Measurements from ENCODE around the gene BCL3. TPM values are rescaled to one million over a fixed set of nuclear protein-coding genes. Genes with fewer than 3 reads are reported as not detected.
"Not testable (repeated sequence)": the region's sequence is repeated elsewhere in the genome, so short reads cannot be mapped to it uniquely, and the experiment has no call there.

The BCL3 gene
- total and polyA plus RNA-seq, 4 experiments from 2014 or later: 3.9 to 15.0 (median 11.4) TPM

DNA sequence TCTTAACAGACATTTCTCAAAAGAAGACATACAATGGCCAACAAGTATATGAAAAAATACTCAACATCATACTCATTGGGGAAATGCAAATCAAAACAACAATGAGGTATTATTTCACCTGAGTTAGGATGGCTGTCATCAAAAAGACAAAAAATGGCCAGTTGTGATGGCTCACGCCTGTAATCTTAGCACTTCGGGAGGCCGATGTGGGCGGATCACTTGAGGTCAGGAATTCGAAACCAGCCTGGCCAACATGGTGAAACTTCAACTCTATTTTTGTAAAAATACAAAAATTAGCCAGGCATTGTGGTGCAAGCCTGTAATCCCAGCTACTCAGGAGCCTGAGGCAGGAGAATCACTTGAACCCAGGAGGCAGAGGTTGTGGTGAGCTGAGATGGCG is 27.6 kb upstream of the BCL3 start:
- H3K4me1 Mint-ChIP-seq: peaks cover 7 to 17% (median 12%) of the 10 kb centered on the region in 4 donors
- POLR2A ChIA-PET (ENCODE audit: partially characterized antibody): no interaction called here
- intact Hi-C loops (cut with micrococcal nuclease): no loop called here

GRCh38 chr19:44721369-44721768 is 27.1 kb upstream of the BCL3 start:
- H3K36me3 ChIP-seq (ENCODE audit: insufficient read depth, low read length); H3K27ac Mint-ChIP-seq; H3K9me3 Mint-ChIP-seq; DNase-seq; H3K36me3 Mint-ChIP-seq; H3K27me3 ChIP-seq (ENCODE audit: insufficient read depth, low read length); H3K4me3 Mint-ChIP-seq; H3K27me3 Mint-ChIP-seq; intact Hi-C loops (cut with micrococcal nuclease); POLR2A ChIA-PET (ENCODE audit: partially characterized antibody); H3K4me3 ChIP-seq (ENCODE audit: low read length in 2 of 2); H3K27ac ChIP-seq (ENCODE audit: low read depth, low read length); H3K9me3 ChIP-seq (ENCODE audit: control insufficient read depth in 1 of 2, low read length in 2 of 2): not testable (repeated sequence)
- H3K4me1 Mint-ChIP-seq: peaks cover 7 to 17% (median 12%) of the 10 kb centered on the region in 4 donors
- H3K4me1 ChIP-seq (ENCODE audit: insufficient read depth, low read length): peaks cover 15% of the 10 kb centered on the region
- CTCF ChIA-PET (ENCODE audit: partially characterized antibody): interaction anchor here (1.8 to 15.5 kb wide), 5 partner anchors 31 to 86 kb away, joined by 5 to 545 read pairs (median 41); no protein-coding TSS in a partner anchor

More for the DNA sequence above, 27.6 kb upstream of the BCL3 start:
- peaks cover 15% of the 10 kb centered on the region for H3K4me1 ChIP-seq (ENCODE audit: insufficient read depth, low read length)
- Mint-ChIP-seq H3K27me3 (no peaks in the 10 kb centered on the region), H3K4me3 (no peak overlapping the region), H3K27ac (peak overlapping the region in 2 of 7 donors; percentile 17 to 31), H3K36me3 (no peaks in the 10 kb centered on the region), H3K9me3 (peaks cover 0 to 2% (median 0%) of the 10 kb centered on the region in 8 donors)
- H3K9me3 ChIP-seq (ENCODE audit: control insufficient read depth in 1 of 2, low read length in 2 of 2): no peaks in the 10 kb centered on the region
- no peak for DNase-seq
- CTCF ChIA-PET (ENCODE audit: partially characterized antibody): interaction anchor here (1.8 to 15.5 kb wide), 5 partner anchors 31 to 77 kb away, joined by 5 to 545 read pairs (median 41); no protein-coding TSS in a partner anchor
- H3K27me3 ChIP-seq (ENCODE audit: insufficient read depth, low read length): no peaks in the 10 kb centered on the region
- no peaks in the 10 kb centered on the region for H3K36me3 ChIP-seq (ENCODE audit: insufficient read depth, low read length)
- no peak overlapping the region for H3K27ac ChIP-seq (ENCODE audit: low read depth, low read length)
- H3K4me3 ChIP-seq (ENCODE audit: low read length in 2 of 2): no peak overlapping the region

DNA sequence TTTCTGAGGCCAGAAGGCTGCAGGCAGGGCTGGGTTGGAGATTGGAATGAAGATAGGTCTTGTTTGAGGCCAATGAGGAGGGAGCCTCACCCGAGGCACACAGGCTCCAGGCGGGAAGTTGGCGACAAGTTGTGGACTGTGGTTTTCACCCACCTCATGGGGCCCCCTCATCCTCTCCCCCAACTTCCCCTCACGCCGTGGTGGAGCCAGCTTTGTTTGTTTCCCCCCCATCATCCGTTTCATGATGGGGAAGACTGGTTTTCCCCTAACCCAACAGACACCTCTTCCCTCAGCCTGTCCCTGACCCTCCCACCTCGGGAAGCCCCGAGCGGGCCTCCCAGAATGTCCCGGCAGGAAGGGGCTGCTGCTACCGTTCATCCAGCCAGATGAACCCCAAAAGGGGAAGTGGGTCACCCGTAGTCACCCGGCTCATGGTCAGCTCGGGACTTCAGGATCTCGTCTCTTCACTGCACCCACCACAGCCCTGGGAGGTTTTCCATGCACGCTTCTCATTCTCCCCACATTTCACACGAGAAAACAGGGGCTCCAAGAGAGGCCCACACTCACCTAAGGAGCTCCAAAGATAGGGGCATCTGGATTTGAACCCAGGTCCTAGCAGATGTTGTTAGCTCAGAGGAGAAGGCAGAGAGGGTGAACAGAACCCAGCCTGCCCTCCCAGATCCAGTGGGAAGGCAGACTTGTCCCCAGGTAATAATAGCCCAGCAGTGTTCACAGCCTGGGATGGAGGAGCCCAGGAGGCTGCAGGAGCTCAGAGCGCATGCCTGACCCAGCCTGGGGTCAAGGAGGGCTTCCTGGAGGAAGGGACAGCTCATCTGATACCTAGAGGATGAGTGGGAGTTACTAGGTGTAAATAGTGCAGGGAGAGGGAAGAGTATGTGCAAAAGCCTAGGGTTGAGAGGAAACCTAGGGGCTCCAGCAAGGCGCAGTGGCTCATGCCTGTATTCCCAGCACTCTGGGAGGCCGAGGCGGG is 26.1 kb upstream of the BCL3 start:
- H3K27ac Mint-ChIP-seq: no peak overlapping the region
- H3K4me3 Mint-ChIP-seq: peak overlapping the region in 1 of 8 donors; percentile 9
- peaks cover 0 to 2% (median 0%) of the 10 kb centered on the region in 8 donors for H3K9me3 Mint-ChIP-seq
- Histone ChIP-seq H3K27ac (ENCODE audit: low read depth, low read length) (no peak overlapping the region), H3K9me3 (ENCODE audit: control insufficient read depth in 1 of 2, low read length in 2 of 2) (no peaks in the 10 kb centered on the region), H3K36me3 (ENCODE audit: insufficient read depth, low read length) (no peaks in the 10 kb centered on the region), H3K4me1 (ENCODE audit: insufficient read depth, low read length) (peaks cover 15% of the 10 kb centered on the region), H3K27me3 (ENCODE audit: insufficient read depth, low read length) (no peaks in the 10 kb centered on the region), H3K4me3 (ENCODE audit: low read length in 2 of 2) (no peak overlapping the region)
- intact Hi-C loops (cut with micrococcal nuclease): no loop called here
- H3K36me3 Mint-ChIP-seq: no peaks in the 10 kb centered on the region
- POLR2A ChIA-PET (ENCODE audit: partially characterized antibody): interaction anchor here (0.9 to 3.3 kb wide), 2 partner anchors 33 to 49 kb away, joined by 3 to 71 read pairs; no protein-coding TSS in a partner anchor
- CTCF ChIA-PET (ENCODE audit: partially characterized antibody): interaction anchor here (1.7 to 15.5 kb wide), 10 partner anchors 8 to 123 kb away, joined by 5 to 545 read pairs (median 11); partner anchors contain the start of gene NECTIN2
- peaks cover 7 to 17% (median 12%) of the 10 kb centered on the region in 4 donors for H3K4me1 Mint-ChIP-seq
- no peaks in the 10 kb centered on the region for H3K27me3 Mint-ChIP-seq
- no peak for DNase-seq

GRCh38 chr19:44723299-44723951 is 25.1 kb upstream of the BCL3 start:
- DNase-seq: no peak
- ChIA-PET POLR2A (ENCODE audit: partially characterized antibody) (interaction anchor here (0.7 to 3.3 kb wide), 9 partner anchors 21 to 48 kb away, joined by 3 to 71 read pairs (median 6); no protein-coding TSS in a partner anchor), CTCF (ENCODE audit: partially characterized antibody) (interaction anchor here (0.6 to 15.5 kb wide), 27 partner anchors 9 to 1672 kb away, joined by 3 to 545 read pairs (median 6); partner anchors contain the start of genes BCL3 and NECTIN2)
- intact Hi-C loops (cut with micrococcal nuclease): no loop called here
- Histone ChIP-seq H3K27ac (ENCODE audit: low read depth, low read length) (no peak overlapping the region), H3K4me1 (ENCODE audit: insufficient read depth, low read length) (peaks cover 15% of the 10 kb centered on the region), H3K4me3 (ENCODE audit: low read length in 2 of 2) (no peak overlapping the region), H3K27me3 (ENCODE audit: insufficient read depth, low read length) (no peaks in the 10 kb centered on the region), H3K9me3 (ENCODE audit: control insufficient read depth in 1 of 2, low read length in 2 of 2) (no peaks in the 10 kb centered on the region), H3K36me3 (ENCODE audit: insufficient read depth, low read length) (no peaks in the 10 kb centered on the region)
- peaks cover 0 to 2% (median 0%) of the 10 kb centered on the region in 8 donors for H3K9me3 Mint-ChIP-seq
- no peaks in the 10 kb centered on the region for H3K27me3 Mint-ChIP-seq
- peaks cover 11 to 24% (median 14%) of the 10 kb centered on the region in 4 donors for H3K4me1 Mint-ChIP-seq
- H3K36me3 Mint-ChIP-seq: no peaks in the 10 kb centered on the region
- no peak overlapping the region for H3K4me3 Mint-ChIP-seq
- H3K27ac Mint-ChIP-seq: peak overlapping the region in 2 of 7 donors; percentile 13 to 77

DNA sequence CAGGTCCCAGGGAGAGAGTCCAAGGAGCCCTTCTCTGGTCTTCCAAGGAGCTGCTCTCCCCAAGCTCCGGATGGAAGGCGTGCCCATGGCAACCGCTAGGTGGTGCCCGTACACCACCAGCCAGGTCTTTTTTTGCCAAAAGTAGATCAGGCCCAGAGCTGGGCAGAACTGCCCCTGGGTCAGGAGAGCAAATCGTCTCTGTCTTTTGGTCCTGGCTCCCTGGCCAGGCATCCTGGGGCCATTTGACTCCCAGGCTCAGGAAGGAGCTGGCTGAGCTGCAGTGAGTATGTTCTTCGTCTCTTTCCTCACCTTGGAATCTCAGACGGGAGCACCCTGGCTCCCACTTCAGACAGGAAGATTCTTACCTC is 24.6 kb upstream of the BCL3 start:
- H3K4me3 Mint-ChIP-seq: no peak overlapping the region
- H3K27me3 Mint-ChIP-seq: no peaks in the 10 kb centered on the region
- no peaks in the 10 kb centered on the region for H3K36me3 ChIP-seq (ENCODE audit: insufficient read depth, low read length)
- intact Hi-C loops (cut with micrococcal nuclease): loop anchor here (1.0 kb wide), 4 partner anchors 29 to 121 kb away; no protein-coding TSS in a partner anchor
- peak; percentile 73 to 83 (median 74) for DNase-seq
- H3K27ac Mint-ChIP-seq: peak overlapping the region in 3 of 7 donors; percentile 13 to 77 (median 60)
- no peak overlapping the region for H3K27ac ChIP-seq (ENCODE audit: low read depth, low read length)
- H3K4me3 ChIP-seq (ENCODE audit: low read length in 2 of 2): no peak overlapping the region
- H3K9me3 ChIP-seq (ENCODE audit: control insufficient read depth in 1 of 2, low read length in 2 of 2): no peaks in the 10 kb centered on the region
- peaks cover 0 to 2% (median 0%) of the 10 kb centered on the region in 8 donors for H3K9me3 Mint-ChIP-seq
- H3K4me1 Mint-ChIP-seq: peaks cover 11 to 24% (median 14%) of the 10 kb centered on the region in 4 donors
- no peaks in the 10 kb centered on the region for H3K27me3 ChIP-seq (ENCODE audit: insufficient read depth, low read length)
- H3K4me1 ChIP-seq (ENCODE audit: insufficient read depth, low read length): peaks cover 15% of the 10 kb centered on the region
- POLR2A ChIA-PET (ENCODE audit: partially characterized antibody): interaction anchor here (0.7 to 3.3 kb wide), 9 partner anchors 20 to 48 kb away, joined by 3 to 71 read pairs (median 6); no protein-coding TSS in a partner anchor
- CTCF ChIA-PET (ENCODE audit: partially characterized antibody): interaction anchor here (0.7 to 15.5 kb wide), 25 partner anchors 9 to 225 kb away, joined by 3 to 545 read pairs (median 7); partner anchors contain the start of genes BCL3 and NECTIN2
- no peaks in the 10 kb centered on the region for H3K36me3 Mint-ChIP-seq

DNA sequence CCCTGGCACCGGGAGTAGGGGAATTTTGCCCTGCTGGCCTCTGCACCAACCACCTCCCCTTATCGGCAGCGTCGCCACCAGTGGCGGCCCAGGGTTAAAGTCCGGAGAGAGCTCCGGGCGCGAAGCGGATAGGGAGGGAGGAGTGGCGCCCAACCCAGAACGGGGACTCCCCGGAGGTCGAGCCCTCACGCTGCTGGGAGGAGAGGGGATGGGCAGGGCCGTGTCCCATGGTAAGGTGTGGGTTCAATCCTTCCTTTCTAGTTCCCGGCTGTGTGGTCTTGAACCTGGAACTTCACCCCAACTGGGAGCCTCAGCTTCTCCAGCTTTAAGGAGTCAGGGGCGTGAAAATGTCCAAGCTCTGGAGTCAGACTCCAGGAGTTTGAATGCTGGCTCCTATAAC is 23.3 kb upstream of the BCL3 start:
- ChIA-PET CTCF (ENCODE audit: partially characterized antibody) (interaction anchor here (0.7 to 15.5 kb wide), 8 partner anchors 8 to 116 kb away, joined by 3 to 545 read pairs (median 25); no protein-coding TSS in a partner anchor), POLR2A (ENCODE audit: partially characterized antibody) (interaction anchor here (1.0 to 1.8 kb wide), 3 partner anchors 17 to 46 kb away, joined by 3 to 8 read pairs (median 6); no protein-coding TSS in a partner anchor)
- no peak for DNase-seq
- Histone ChIP-seq H3K4me1 (ENCODE audit: insufficient read depth, low read length) (peaks cover 15% of the 10 kb centered on the region), H3K9me3 (ENCODE audit: control insufficient read depth in 1 of 2, low read length in 2 of 2) (no peaks in the 10 kb centered on the region), H3K27ac (ENCODE audit: low read depth, low read length) (no peak overlapping the region), H3K27me3 (ENCODE audit: insufficient read depth, low read length) (no peaks in the 10 kb centered on the region), H3K4me3 (ENCODE audit: low read length in 2 of 2) (no peak overlapping the region), H3K36me3 (ENCODE audit: insufficient read depth, low read length) (no peaks in the 10 kb centered on the region)
- Mint-ChIP-seq H3K36me3 (no peaks in the 10 kb centered on the region), H3K9me3 (peaks cover 0 to 4% (median 0%) of the 10 kb centered on the region in 8 donors), H3K4me3 (no peak overlapping the region), H3K27me3 (no peaks in the 10 kb centered on the region), H3K27ac (no peak overlapping the region), H3K4me1 (peaks cover 11 to 24% (median 14%) of the 10 kb centered on the region in 4 donors)
- intact Hi-C loops (cut with micrococcal nuclease): no loop called here

Data from CD4-positive, alpha-beta memory T cell (primary cell).